Fibroblast of the aortic adventitia (primary cell): ENCODE measurements around the gene CHRD. TPM values are rescaled to one million over a fixed set of nuclear protein-coding genes. Genes with fewer than 3 reads are reported as not detected.

Experiments
- DNase-seq: peaks from one replicate; pipeline ENCODE4 v3.0.0-alpha.2; 2010; ENCODE audit warnings: low read depth
- H3K4me3 ChIP-seq: 2 replicates; pipeline ENCODE4 v1.5.1; 2011; ENCODE audit warnings: low read depth, mild to moderate bottlenecking, control low read depth, low read length, moderate library complexity
- total RNA-seq: library from RNA; depleted of rRNA; stranded (reverse); fragments of >200 nt; gene quantifications from 2 replicates; pipeline ENCODE4 v1.2.3, GENCODE V29; 2012; ENCODE audit warnings: low replicate concordance
- TF ChIP-seq, protein P1 (sequence below): IDR thresholded peaks from 2 replicates; pipeline ENCODE4 v1.5.1; 2011; ENCODE audit warnings: mild to moderate bottlenecking, low read length, control low read depth, inconsistent platforms; ENCODE audit not compliant: insufficient read depth

The CHRD gene
- total RNA-seq, 1 donor, result 0.36 TPM

DNA sequence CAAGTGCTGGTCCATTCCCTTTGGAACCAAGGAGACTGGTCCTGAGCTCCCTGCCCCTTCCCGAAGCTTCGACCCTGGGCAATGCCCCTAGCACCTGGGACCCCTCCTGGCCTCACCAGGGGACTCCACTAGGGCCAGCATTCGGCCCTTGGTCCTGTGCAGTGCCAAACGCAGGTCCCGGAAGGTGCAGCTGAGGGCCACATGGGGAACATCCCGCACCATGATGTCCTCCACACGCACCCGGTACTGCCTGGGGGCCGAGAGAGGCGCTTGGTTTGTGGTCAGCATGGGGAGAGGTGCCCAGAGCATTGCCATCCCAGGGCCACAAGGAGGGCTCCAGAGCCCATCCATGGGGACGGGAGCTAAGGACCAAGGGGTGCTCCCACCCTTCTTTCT is 26.3 kb upstream of the CHRD start:
- no peak overlapping the region for H3K4me3 ChIP-seq
- no peak for DNase-seq
- TF ChIP-seq, protein P1, sequence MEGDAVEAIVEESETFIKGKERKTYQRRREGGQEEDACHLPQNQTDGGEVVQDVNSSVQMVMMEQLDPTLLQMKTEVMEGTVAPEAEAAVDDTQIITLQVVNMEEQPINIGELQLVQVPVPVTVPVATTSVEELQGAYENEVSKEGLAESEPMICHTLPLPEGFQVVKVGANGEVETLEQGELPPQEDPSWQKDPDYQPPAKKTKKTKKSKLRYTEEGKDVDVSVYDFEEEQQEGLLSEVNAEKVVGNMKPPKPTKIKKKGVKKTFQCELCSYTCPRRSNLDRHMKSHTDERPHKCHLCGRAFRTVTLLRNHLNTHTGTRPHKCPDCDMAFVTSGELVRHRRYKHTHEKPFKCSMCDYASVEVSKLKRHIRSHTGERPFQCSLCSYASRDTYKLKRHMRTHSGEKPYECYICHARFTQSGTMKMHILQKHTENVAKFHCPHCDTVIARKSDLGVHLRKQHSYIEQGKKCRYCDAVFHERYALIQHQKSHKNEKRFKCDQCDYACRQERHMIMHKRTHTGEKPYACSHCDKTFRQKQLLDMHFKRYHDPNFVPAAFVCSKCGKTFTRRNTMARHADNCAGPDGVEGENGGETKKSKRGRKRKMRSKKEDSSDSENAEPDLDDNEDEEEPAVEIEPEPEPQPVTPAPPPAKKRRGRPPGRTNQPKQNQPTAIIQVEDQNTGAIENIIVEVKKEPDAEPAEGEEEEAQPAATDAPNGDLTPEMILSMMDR, result no peak

DNA sequence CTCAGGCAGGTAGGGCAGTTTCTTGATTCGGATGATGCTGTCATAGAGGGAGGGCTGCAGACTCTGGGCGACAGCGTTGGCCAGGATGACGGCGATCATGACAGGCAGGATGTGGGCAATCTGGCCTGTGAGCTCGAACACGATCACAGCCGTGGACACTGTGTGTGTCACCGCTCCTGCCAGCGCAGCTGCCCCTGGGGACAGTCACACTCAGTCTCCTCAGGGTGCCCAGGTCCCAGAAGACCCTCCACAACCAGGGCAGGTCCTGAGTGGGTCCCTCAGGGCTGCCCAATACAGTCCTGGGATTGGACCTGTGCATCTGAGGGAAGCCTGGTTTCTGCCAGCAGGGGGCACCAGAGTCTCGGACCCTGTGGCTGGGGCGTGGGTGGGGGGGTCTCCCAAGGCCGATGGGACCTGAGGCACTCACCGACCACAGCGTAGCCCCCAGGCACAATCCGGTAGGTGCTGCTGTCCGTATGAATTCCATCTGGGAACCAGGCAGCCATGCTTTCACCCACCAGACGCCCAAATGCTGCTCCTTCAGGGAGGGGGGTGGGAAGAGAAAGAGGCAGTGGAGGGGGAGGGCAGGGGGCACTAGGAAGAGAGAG is 25.6 kb upstream of the CHRD start:
- TF ChIP-seq, protein P1, result peak; percentile 85
- no peak for DNase-seq
- H3K4me3 ChIP-seq, result no peak overlapping the region

DNA sequence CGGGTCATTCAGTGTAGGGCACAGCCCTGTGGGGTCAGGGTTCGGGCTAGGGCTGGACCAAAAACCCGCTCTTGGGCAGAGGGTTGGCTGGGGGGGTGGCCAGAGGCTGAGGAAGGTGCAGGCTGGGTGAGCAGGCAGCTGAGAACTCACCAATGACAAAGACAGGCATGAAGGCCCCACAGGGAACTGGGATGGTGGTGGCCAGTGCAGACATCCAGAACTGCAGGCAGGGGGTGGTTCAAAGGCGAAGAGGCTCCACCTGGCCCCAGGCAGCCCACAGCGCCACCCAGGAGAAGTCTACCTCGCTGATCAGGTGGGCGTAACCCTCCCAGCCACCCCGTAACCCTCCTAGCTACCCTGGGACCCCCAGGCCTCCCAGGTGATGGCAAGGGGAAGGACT is 25.1 kb upstream of the CHRD start:
- TF ChIP-seq, protein P1, result no peak
- no peak for DNase-seq

DNA sequence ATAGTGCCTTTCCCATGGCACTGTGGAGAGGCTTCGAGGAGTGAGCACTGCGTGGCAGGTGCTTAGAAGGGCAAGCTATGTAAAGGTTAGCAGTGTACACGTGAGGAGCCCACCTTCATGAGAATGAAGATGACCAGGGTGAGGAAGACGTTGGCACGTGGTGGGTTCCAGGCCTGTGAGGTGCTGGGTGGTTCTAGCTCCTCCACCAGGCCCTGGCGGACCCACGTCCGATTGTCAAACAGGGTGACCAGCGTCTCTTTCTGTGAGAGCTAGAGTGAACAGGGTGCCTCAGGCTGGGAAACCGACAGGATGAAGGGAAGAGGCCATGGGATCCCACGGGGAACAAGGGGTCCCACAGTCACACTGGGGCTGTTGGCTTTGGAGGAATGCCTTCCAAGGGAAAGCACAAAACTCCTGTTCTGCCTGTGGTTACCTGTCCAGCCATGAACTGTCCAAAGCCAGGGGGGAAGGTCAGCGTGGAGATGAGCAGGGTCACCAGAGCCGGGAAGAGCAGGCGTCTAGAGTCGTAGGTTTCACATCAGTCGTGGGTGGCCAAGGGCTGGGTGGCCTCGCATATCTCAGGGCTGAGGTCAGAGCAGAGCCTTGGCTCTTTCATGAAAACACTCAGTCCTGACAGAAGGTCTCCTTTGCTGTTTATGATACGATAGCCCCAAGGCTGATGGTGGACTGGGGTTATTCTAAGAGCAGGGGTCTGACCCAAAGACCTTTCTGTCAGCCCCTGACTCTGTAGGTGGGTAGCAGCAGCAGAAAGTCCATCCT is 24.4 kb upstream of the CHRD start:
- no peak for DNase-seq
- TF ChIP-seq, protein P1, result no peak

More for the DNA sequence above, 25.1 kb upstream of the CHRD start:
- H3K4me3 ChIP-seq, result no peak overlapping the region

DNA sequence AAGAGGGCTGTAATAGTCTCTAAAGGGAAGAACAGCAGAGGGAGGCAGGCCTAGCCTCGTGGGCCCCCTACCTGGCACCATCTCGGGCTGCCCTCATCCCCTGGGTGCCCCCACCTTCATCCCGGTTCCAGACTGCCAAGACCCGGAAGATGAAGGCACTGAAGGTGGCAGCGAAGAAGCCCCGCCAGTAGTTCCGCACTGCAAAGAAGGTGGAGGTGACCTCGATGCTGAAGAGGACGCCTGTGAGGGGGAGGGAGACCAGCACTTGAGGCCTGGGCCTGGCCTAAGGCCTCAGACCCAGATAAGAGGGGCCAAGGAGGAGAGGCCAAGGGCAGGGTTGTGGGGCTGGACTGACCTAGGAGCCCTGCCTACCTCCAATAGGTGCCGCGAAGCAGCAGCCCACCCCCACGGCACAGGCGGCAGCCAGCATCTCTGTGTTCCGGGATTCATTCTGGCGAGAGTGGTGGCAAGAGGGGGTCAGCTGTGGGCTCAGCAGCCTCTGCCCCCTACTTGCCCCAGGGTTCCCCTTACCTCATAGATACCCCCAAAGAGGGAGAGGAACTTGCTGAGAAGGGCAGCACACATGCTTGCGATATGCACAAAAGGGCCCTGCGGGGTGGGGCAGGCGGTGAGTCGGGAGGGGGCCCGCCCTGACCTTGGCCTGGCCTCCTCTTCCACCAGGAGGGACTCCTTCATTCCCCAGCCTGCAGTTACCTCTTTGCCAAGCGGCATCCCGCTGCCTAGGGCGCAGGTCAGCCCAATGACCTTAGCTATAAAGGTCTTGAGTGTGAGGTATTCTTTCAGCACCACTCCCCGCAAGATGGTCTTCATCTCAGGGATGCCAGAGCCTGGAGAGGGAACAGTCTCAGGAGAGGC is 22.4 kb upstream of the CHRD start:
- H3K4me3 ChIP-seq, result no peak overlapping the region
- no peak for DNase-seq
- TF ChIP-seq, protein P1, result no peak

More for the DNA sequence above, 24.4 kb upstream of the CHRD start:
- H3K4me3 ChIP-seq, result no peak overlapping the region

DNA sequence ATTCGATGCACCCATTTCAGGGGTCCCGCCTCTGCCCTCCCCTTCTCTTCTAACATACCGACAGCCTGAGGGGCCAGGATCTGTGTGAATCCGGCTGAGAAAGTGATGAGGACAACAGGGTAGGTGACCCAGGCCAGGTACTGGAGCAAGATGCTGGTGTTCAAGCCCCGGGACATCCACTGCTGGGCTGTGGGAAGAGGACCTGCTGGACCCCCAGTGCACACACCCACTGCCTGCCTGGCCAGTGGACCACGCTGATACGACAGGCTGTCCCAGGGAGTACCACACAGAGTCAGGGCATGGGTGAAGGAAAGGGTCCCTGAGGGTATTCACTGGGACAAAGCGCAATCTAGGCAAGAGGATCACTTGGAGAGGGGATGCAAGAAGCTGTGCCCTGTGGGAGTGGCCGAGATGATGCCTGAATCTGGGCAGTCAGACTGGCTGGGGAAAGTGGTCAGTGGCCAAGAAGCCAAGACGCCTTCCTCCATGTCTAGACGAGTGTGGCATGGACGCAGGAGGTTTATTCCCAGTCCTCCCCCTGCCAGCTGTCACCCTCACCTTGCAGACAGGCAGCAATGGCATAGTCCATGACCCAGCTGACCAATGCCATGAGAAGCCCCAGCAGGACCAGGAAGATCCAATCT is 21.6 kb upstream of the CHRD start:
- TF ChIP-seq, protein P1, result no peak
- no peak overlapping the region for H3K4me3 ChIP-seq
- DNase-seq, result no peak
